Thyroid gland (tissue), 4 donors: Measurements from ENCODE around the gene PDGFC. TPM values are rescaled to one million over a fixed set of nuclear protein-coding genes. Genes with fewer than 3 reads are reported as not detected.

ENCODE experiments used
- DNase-seq, 2 donors: peaks; one replicate each; pipeline ENCODE4 v3.0.0-alpha.2; 2019
- H3K27ac ChIP-seq, 3 donors: fragments of 200-600 bp; sonication (generic); 1 replicate in 2 of 3; 2 replicates in 1 of 3; pipeline ENCODE4 v1.5.1; 2016 to 2019; ENCODE audit warnings: mild to moderate bottlenecking in 1 of 3, moderate library complexity in 1 of 3
- H3K27me3 ChIP-seq: fragments of 200-600 bp; sonication (generic); one replicate; pipeline ENCODE4 v1.5.1; 2019
- H3K36me3 ChIP-seq, 2 donors: fragments of 200-600 bp; sonication (generic); one replicate each; pipeline ENCODE4 v1.5.1; 2016 to 2019
- H3K4me1 ChIP-seq, 2 donors: fragments of 200-600 bp; sonication (generic); one replicate each; pipeline ENCODE4 v1.5.1; 2017 to 2019
- H3K4me3 ChIP-seq, 3 donors: fragments of 200-600 bp; sonication (generic); replicated peaks in 1 of 3; 1 replicate in 2 of 3; 2 replicates in 1 of 3; pipeline ENCODE4 v1.5.1; 2016; ENCODE audit warnings: mild to moderate bottlenecking in 1 of 3
- H3K9me3 ChIP-seq: fragments of 200-600 bp; sonication (generic); one replicate; pipeline ENCODE4 v1.5.1; 2017
- CTCF ChIP-seq, 6 experiments: fragments of 200-600 bp in 3 of 6; fragments of 450-650 bp in 3 of 6; sonication (generic) in 3 of 6; IDR thresholded peaks; one replicate each; pipeline ENCODE4 v1.5.1; 2016 to 2019; ENCODE audit warnings: antibody characterized with exemption in 6 of 6, mild to moderate bottlenecking in 2 of 6, inconsistent platforms in 1 of 6, moderate library complexity in 1 of 6
- POLR2A ChIP-seq, 2 donors: fragments of 450-650 bp; IDR thresholded peaks; one replicate each; pipeline ENCODE4 v1.6.1; 2017; ENCODE audit warnings: antibody characterized with exemption in 2 of 2, mild to moderate bottlenecking in 2 of 2, moderate library complexity in 1 of 2
- WGBS, 2 donors: methylation state at CpG; one replicate each; pipeline ENCODE4 v1.1.5; 2017; 5-methylcytosine and 5-hydroxymethylcytosine counted together
- intact Hi-C: fragments of 100-400 bp; cut with DNase I; formaldehyde crosslinking; loops from one replicate; pipeline ENCODE4 v1.15.1; 2023
- total RNA-seq, 4 donors: library from RNA; depleted of rRNA; stranded (reverse); fragments of >200 nt; gene quantifications; one replicate each; pipeline ENCODE4 v1.2.3, GENCODE V29; 2016

Gene PDGFC
- total RNA-seq, 4 donors from 2014 or later: 28.9 to 34.6 (median 29.9) TPM

GRCh38 chr4:157004279-157005161 lies 32.9 kb upstream of the PDGFC start:
- H3K27ac ChIP-seq: no peak overlapping the region
- WGBS, 2 donors: 64 to 70% methylated on average over 5 of the region's 5 CpGs
- intact Hi-C loops: no loop called here

DNA sequence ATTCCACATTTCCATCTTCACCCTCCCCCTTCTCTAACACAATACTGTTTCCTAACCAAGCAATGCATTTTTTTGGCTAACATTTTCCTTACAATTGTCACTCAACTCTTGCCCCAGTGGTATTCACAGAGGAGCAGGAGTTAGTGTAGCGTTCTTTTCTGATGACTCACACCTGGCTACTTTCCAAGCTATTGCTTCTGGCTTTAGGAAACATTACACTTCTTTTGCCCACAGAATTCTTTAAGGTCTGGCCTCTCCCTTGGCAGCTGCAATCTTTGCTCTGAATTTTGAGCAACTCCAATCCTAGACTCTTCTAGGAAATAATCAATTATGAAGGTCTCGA lies 27.5 kb upstream of the PDGFC start:
- no peaks in the 10 kb centered on the region for H3K27me3 ChIP-seq
- intact Hi-C loops: no loop called here
- no peak overlapping the region for H3K4me3 ChIP-seq
- H3K36me3 ChIP-seq: no peaks in the 10 kb centered on the region
- H3K9me3 ChIP-seq: no peaks in the 10 kb centered on the region
- no peak for TF ChIP-seq CTCF (IDR thresholded peaks at IDR 0.05)
- TF ChIP-seq POLR2A (IDR thresholded peaks at IDR 0.05): no peak
- WGBS, 2 donors: 1 to 13% methylated on average over 2 of the region's 2 CpGs
- DNase-seq: peak; percentile 52 to 61
- H3K4me1 ChIP-seq: peaks cover 14 to 16% of the 10 kb centered on the region in 2 donors
- H3K27ac ChIP-seq: peak overlapping the region; percentile 22 to 76 (median 56)

More at GRCh38 chr4:157004279-157005161, 32.9 kb upstream of the PDGFC start:
- Histone ChIP-seq H3K4me1 (peaks cover 3 to 4% of the 10 kb centered on the region in 2 donors), H3K4me3 (no peak overlapping the region), H3K9me3 (no peaks in the 10 kb centered on the region), H3K36me3 (no peaks in the 10 kb centered on the region), H3K27me3 (no peaks in the 10 kb centered on the region)
- TF ChIP-seq POLR2A (IDR thresholded peaks at IDR 0.05) (no peak), CTCF (IDR thresholded peaks at IDR 0.05) (no peak)
- no peak for DNase-seq

GRCh38 chr4:156998500-156999174 lies 27.0 kb upstream of the PDGFC start:
- Histone ChIP-seq H3K4me3 (no peak overlapping the region), H3K27me3 (no peaks in the 10 kb centered on the region), H3K9me3 (no peaks in the 10 kb centered on the region), H3K36me3 (no peaks in the 10 kb centered on the region), H3K4me1 (peaks cover 14 to 16% of the 10 kb centered on the region in 2 donors), H3K27ac (peak overlapping the region; percentile 10 to 76 (median 56))
- 24 to 36% methylated on average over 1 of the region's 1 CpG for WGBS, 2 donors
- TF ChIP-seq CTCF (IDR thresholded peaks at IDR 0.05) (no peak), POLR2A (IDR thresholded peaks at IDR 0.05) (no peak)
- no peak for DNase-seq
- intact Hi-C loops: no loop called here

DNA sequence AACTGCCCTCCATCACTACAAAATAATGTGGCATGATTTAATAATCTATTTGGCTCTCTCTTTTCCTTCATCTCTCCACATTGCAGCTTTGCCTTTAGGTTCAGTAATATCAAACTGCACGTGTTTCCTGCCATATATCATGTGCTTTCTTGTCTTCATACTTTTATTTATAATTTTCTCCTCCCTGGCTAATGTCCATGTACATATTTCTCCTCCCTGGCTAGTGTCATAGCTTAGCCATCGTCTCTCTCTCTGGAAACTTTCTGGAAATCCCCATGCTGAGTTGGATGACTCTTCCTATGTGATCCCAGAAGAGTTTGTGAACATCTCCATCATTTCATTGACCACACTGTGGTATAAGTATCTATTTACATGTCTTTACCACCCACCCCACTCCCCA lies 21.3 kb upstream of the PDGFC start:
- TF ChIP-seq CTCF (IDR thresholded peaks at IDR 0.05) (no peak), POLR2A (IDR thresholded peaks at IDR 0.05) (no peak)
- no peak overlapping the region for H3K27ac ChIP-seq
- H3K27me3 ChIP-seq: no peaks in the 10 kb centered on the region
- intact Hi-C loops: no loop called here
- no peaks in the 10 kb centered on the region for H3K36me3 ChIP-seq
- no peak overlapping the region for H3K4me3 ChIP-seq
- WGBS, 2 donors: 58 to 64% methylated on average over 2 of the region's 2 CpGs
- H3K9me3 ChIP-seq: no peaks in the 10 kb centered on the region
- DNase-seq: no peak
- peaks cover 0 to 3% of the 10 kb centered on the region in 2 donors for H3K4me1 ChIP-seq

GRCh38 chr4:156991161-156991560 lies 19.6 kb upstream of the PDGFC start:
- Histone ChIP-seq H3K27ac (no peak overlapping the region), H3K36me3 (no peaks in the 10 kb centered on the region), H3K27me3 (no peaks in the 10 kb centered on the region), H3K4me3 (no peak overlapping the region), H3K4me1 (peaks cover 0 to 3% of the 10 kb centered on the region in 2 donors), H3K9me3 (no peaks in the 10 kb centered on the region)
- intact Hi-C loops: no loop called here
- TF ChIP-seq POLR2A (IDR thresholded peaks at IDR 0.05) (no peak), CTCF (IDR thresholded peaks at IDR 0.05) (no peak)
- WGBS, 2 donors: 85 to 86% methylated on average over 3 of the region's 3 CpGs
- DNase-seq: no peak
